Sigmoid colon (tissue), 7 donors: Measurements from ENCODE around the gene VPS8. TPM values are rescaled to one million over a fixed set of nuclear protein-coding genes. Genes with fewer than 3 reads are reported as not detected.

ENCODE experiments used
- DNase-seq: peaks from one replicate; pipeline ENCODE4 v3.0.0-alpha.2; 2019
- H3K27ac ChIP-seq, 4 donors: fragments of 200-600 bp; sonication (generic); one replicate each; pipeline ENCODE4 v1.5.1; 2016 to 2019; ENCODE audit warnings: mild to moderate bottlenecking in 1 of 4
- H3K27me3 ChIP-seq, 3 donors: fragments of 200-600 bp; sonication (generic); one replicate each; pipeline ENCODE4 v1.5.1; 2019; ENCODE audit warnings: mild to moderate bottlenecking in 1 of 3
- H3K36me3 ChIP-seq, 4 donors: fragments of 200-600 bp; sonication (generic); one replicate each; pipeline ENCODE4 v1.5.1; 2016 to 2019
- H3K4me1 ChIP-seq, 4 donors: fragments of 200-600 bp; sonication (generic); one replicate each; pipeline ENCODE4 v1.5.1; 2017 to 2019
- H3K4me3 ChIP-seq, 4 donors: fragments of 200-600 bp; sonication (generic); one replicate each; pipeline ENCODE4 v1.5.1; 2017 to 2019; ENCODE audit warnings: mild to moderate bottlenecking in 2 of 4, moderate library complexity in 1 of 4
- H3K9me3 ChIP-seq, 4 donors: fragments of 200-600 bp in 3 of 4; sonication (generic) in 3 of 4; one replicate each; pipeline versions ENCODE4 v1.5.1 to v1.6.1; 2013 to 2019
- EP300 ChIP-seq, 4 donors: sonication (generic); formaldehyde crosslinking; IDR thresholded peaks; one replicate each; pipeline ENCODE4 v1.6.1; 2017; ENCODE audit warnings: antibody characterized with exemption in 4 of 4
- POLR2A ChIP-seq, 2 donors: fragments of 450-650 bp; IDR thresholded peaks; one replicate each; pipeline ENCODE4 v1.6.1; 2016; ENCODE audit warnings: antibody characterized with exemption in 2 of 2, mild to moderate bottlenecking in 2 of 2, moderate library complexity in 2 of 2
- POLR2AphosphoS5 ChIP-seq, 4 donors: sonication (generic); formaldehyde crosslinking; IDR thresholded peaks; one replicate each; pipeline ENCODE4 v1.6.1; 2017; ENCODE audit warnings: antibody characterized with exemption in 4 of 4
- WGBS, 2 donors: extraction: QIAGEN DNeasy Blood & Tissue Kit; methylation state at CpG; one replicate each; pipeline ENCODE4 v1.1.7; 2013; 5-methylcytosine and 5-hydroxymethylcytosine counted together
- intact Hi-C: fragments of 100-400 bp; cut with DNase I; formaldehyde crosslinking; loops from one replicate; pipeline ENCODE4 v1.15.1; 2023
- polyA plus RNA-seq, 3 donors: library from polyadenylated mRNA; stranded (reverse); fragments of 200-250 nt; gene quantifications; one replicate each; pipeline ENCODE4 v1.2.3, GENCODE V29; 2013
- total RNA-seq, 4 donors: library from RNA; depleted of rRNA; stranded (reverse); fragments of >200 nt; gene quantifications; one replicate each; pipeline ENCODE4 v1.1.0, GENCODE V29; 2016
- TF ChIP-seq, protein P1 (sequence below), 4 experiments: fragments of 450-650 bp in 3 of 4; fragments of 200-600 bp in 1 of 4; IDR thresholded peaks; one replicate each; pipeline ENCODE4 v1.5.1; 2016 to 2019; ENCODE audit warnings: antibody characterized with exemption in 4 of 4, mild to moderate bottlenecking in 3 of 4, moderate library complexity in 2 of 4
- donor health status: healthy with polysubstance abuse.
- donor health status: Bipolar disorder and iron deficiency.
- donor health status: healthy.

VPS8 gene, protein sequence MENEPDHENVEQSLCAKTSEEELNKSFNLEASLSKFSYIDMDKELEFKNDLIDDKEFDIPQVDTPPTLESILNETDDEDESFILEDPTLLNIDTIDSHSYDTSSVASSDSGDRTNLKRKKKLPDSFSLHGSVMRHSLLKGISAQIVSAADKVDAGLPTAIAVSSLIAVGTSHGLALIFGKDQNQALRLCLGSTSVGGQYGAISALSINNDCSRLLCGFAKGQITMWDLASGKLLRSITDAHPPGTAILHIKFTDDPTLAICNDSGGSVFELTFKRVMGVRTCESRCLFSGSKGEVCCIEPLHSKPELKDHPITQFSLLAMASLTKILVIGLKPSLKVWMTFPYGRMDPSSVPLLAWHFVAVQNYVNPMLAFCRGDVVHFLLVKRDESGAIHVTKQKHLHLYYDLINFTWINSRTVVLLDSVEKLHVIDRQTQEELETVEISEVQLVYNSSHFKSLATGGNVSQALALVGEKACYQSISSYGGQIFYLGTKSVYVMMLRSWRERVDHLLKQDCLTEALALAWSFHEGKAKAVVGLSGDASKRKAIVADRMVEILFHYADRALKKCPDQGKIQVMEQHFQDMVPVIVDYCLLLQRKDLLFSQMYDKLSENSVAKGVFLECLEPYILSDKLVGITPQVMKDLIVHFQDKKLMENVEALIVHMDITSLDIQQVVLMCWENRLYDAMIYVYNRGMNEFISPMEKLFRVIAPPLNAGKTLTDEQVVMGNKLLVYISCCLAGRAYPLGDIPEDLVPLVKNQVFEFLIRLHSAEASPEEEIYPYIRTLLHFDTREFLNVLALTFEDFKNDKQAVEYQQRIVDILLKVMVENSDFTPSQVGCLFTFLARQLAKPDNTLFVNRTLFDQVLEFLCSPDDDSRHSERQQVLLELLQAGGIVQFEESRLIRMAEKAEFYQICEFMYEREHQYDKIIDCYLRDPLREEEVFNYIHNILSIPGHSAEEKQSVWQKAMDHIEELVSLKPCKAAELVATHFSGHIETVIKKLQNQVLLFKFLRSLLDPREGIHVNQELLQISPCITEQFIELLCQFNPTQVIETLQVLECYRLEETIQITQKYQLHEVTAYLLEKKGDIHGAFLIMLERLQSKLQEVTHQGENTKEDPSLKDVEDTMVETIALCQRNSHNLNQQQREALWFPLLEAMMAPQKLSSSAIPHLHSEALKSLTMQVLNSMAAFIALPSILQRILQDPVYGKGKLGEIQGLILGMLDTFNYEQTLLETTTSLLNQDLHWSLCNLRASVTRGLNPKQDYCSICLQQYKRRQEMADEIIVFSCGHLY (N-terminal part only)
- total RNA-seq (10 to 100 TPM; 34.6 to 64.5 (median 38.4) TPM), polyA plus RNA-seq (10 to 100 TPM; 12.0 to 20.4 (median 15.1) TPM)

- peaks cover 0 to 23% (median 11%) of the 10 kb centered on the region in 4 donors for H3K4me1 ChIP-seq
- H3K4me3 ChIP-seq = peak within 1 kb of the TSS; percentile 66 to 95 (median 80)
- no peaks in the 10 kb centered on the region for H3K36me3 ChIP-seq
- TF ChIP-seq EP300 (IDR thresholded peaks at IDR 0.05) = no peak
- peak; percentile 53 to 58 for TF ChIP-seq POLR2A (IDR thresholded peaks at IDR 0.05)
- TF ChIP-seq POLR2AphosphoS5 (IDR thresholded peaks at IDR 0.05) = peak; percentile 84 to 93 (median 91)
- TF ChIP-seq, protein P1, sequence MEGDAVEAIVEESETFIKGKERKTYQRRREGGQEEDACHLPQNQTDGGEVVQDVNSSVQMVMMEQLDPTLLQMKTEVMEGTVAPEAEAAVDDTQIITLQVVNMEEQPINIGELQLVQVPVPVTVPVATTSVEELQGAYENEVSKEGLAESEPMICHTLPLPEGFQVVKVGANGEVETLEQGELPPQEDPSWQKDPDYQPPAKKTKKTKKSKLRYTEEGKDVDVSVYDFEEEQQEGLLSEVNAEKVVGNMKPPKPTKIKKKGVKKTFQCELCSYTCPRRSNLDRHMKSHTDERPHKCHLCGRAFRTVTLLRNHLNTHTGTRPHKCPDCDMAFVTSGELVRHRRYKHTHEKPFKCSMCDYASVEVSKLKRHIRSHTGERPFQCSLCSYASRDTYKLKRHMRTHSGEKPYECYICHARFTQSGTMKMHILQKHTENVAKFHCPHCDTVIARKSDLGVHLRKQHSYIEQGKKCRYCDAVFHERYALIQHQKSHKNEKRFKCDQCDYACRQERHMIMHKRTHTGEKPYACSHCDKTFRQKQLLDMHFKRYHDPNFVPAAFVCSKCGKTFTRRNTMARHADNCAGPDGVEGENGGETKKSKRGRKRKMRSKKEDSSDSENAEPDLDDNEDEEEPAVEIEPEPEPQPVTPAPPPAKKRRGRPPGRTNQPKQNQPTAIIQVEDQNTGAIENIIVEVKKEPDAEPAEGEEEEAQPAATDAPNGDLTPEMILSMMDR (IDR thresholded peaks at IDR 0.05) = peak; percentile 25 to 64 (median 46)
- H3K9me3 ChIP-seq = no peaks in the 10 kb centered on the region
- intact Hi-C loops = no loop called here
- peak within 1 kb of the TSS; percentile 80 to 82 (median 80) for H3K27ac ChIP-seq
- WGBS, 2 donors = 0% methylated on average over 50 of the region's 50 CpGs
- H3K27me3 ChIP-seq = no peaks in the 10 kb centered on the region
- DNase-seq = peak; percentile 98
Observed at GRCh38 chr3:184811999-184812661, at the start of gene VPS8. Gene VPS8 (plus strand): TSS chr3:184812166. CDS start chr3:184824633, 12,467 bp downstream.

DNA sequence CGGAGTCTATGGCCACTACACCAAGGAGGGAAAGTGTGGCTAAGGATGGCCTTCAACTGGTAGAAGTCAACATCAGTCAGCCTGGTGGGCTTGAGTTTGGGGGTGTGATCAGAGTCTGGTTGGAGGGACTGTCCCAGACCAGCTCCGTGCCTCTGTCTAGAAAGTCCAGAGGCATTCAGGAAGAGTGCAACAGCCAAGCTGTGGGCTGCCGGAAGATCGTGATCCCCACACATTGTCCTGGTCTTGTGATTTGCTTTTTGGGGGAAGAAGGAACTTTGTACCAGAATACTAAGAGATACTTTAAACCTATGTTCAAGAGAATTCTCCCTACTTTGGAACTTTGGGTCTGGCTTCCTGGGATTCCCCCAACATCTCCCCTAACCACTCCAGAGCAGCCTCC, 47.8 kb upstream of the VPS8 start:
- Histone ChIP-seq H3K27me3 (peaks cover 0 to 5% (median 0%) of the 10 kb centered on the region in 3 donors), H3K9me3 (no peaks in the 10 kb centered on the region), H3K36me3 (no peaks in the 10 kb centered on the region), H3K27ac (no peak overlapping the region), H3K4me1 (peaks cover 0 to 5% (median 0%) of the 10 kb centered on the region in 4 donors), H3K4me3 (no peak overlapping the region)
- intact Hi-C loops = no loop called here
- no peak for DNase-seq
- TF ChIP-seq EP300 (IDR thresholded peaks at IDR 0.05) (no peak), POLR2AphosphoS5 (IDR thresholded peaks at IDR 0.05) (no peak)
- TF ChIP-seq, protein P1 (IDR thresholded peaks at IDR 0.05) = no peak
- 92 to 93% methylated on average over 4 of the region's 4 CpGs for WGBS, 2 donors

- no peak for DNase-seq
- no peaks in the 10 kb centered on the region for H3K36me3 ChIP-seq
- 26 to 66% methylated on average over 10 of the region's 10 CpGs for WGBS, 2 donors
- no peaks in the 10 kb centered on the region for H3K9me3 ChIP-seq
- H3K4me3 ChIP-seq = no peak overlapping the region
- no peak overlapping the region for H3K27ac ChIP-seq
- intact Hi-C loops = no loop called here
- TF ChIP-seq POLR2AphosphoS5 (IDR thresholded peaks at IDR 0.05) = no peak
- TF ChIP-seq POLR2A (IDR thresholded peaks at IDR 0.05) = no peak
- no peak for TF ChIP-seq EP300 (IDR thresholded peaks at IDR 0.05)
- TF ChIP-seq, protein P1 (IDR thresholded peaks at IDR 0.05) = no peak
- peaks cover 0 to 5% (median 0%) of the 10 kb centered on the region in 3 donors for H3K27me3 ChIP-seq
- H3K4me1 ChIP-seq = peaks cover 0 to 5% (median 0%) of the 10 kb centered on the region in 4 donors
Observed at GRCh38 chr3:184765047-184765729, 46.8 kb upstream of the VPS8 start.
